HG02981 (cell line): ENCODE results near the gene RBM6.
"Not testable (repeated sequence)": the region's sequence is repeated elsewhere in the genome, so short reads cannot be mapped to it uniquely, and the experiment has no call there.

Experiments
- ATAC-seq: cut with Tn5 transposase; IDR thresholded peaks from one replicate; pipeline ENCODE4 v1.9.1; 2021; ENCODE audit warnings: mild to moderate bottlenecking, moderate library complexity; ENCODE audit not compliant: unreplicated experiment

The RBM6 gene

GRCh38 chr3:49968346-49968745 is 28.4 kb downstream of the RBM6 start:
- no peak for ATAC-seq

GRCh38 chr3:49972656-49973055 is 32.7 kb downstream of the RBM6 start:
- ATAC-seq = no peak

- no peak for ATAC-seq
Measured at GRCh38 chr3:49976942-49977341, 37.0 kb downstream of the RBM6 start.

GRCh38 chr3:49984394-49984793 is 44.4 kb downstream of the RBM6 start:
- no peak for ATAC-seq

GRCh38 chr3:49992326-49992725 is 52.4 kb downstream of the RBM6 start:
- no peak for ATAC-seq

GRCh38 chr3:49994476-49994875 is 54.5 kb downstream of the RBM6 start:
- ATAC-seq = no peak

GRCh38 chr3:49996016-49996415 is 56.1 kb downstream of the RBM6 start:
- no peak for ATAC-seq

- no peak for ATAC-seq
Measured at GRCh38 chr3:49997862-49998261, 57.9 kb downstream of the RBM6 start.

GRCh38 chr3:49998326-49998725 is 58.4 kb downstream of the RBM6 start:
- no peak for ATAC-seq

GRCh38 chr3:50001511-50001910 is 61.6 kb downstream of the RBM6 start:
- ATAC-seq = no peak

GRCh38 chr3:50003216-50003615 is 63.3 kb downstream of the RBM6 start:
- ATAC-seq = no peak

- ATAC-seq = no peak
Measured at GRCh38 chr3:50003824-50004223, 63.9 kb downstream of the RBM6 start.

GRCh38 chr3:50008931-50009330 is 69.0 kb downstream of the RBM6 start:
- ATAC-seq = no peak

GRCh38 chr3:50010959-50011358 is 71.0 kb downstream of the RBM6 start:
- ATAC-seq = no peak

- ATAC-seq = no peak
Measured at GRCh38 chr3:50015918-50016317, 76.0 kb downstream of the RBM6 start.

- no peak for ATAC-seq
Measured at GRCh38 chr3:50028346-50028745, 88.4 kb downstream of the RBM6 start.

GRCh38 chr3:50031201-50031600 is 91.3 kb downstream of the RBM6 start:
- ATAC-seq = not testable (repeated sequence)

GRCh38 chr3:50044976-50045375 is 105.0 kb downstream of the RBM6 start:
- ATAC-seq = no peak

- ATAC-seq = no peak
Measured at GRCh38 chr3:50047426-50047825, 107.5 kb downstream of the RBM6 start.

GRCh38 chr3:50050361-50050760 is 110.4 kb downstream of the RBM6 start:
- no peak for ATAC-seq

- ATAC-seq = no peak
Measured at GRCh38 chr3:50057756-50058155, 117.8 kb downstream of the RBM6 start.

GRCh38 chr3:50068134-50068533 is 128.2 kb downstream of the RBM6 start:
- no peak for ATAC-seq

GRCh38 chr3:50078091-50078490 is 138.1 kb downstream of the RBM6 start:
- ATAC-seq = no peak

GRCh38 chr3:50078622-50079021 is 138.7 kb downstream of the RBM6 start:
- no peak for ATAC-seq
